Measurements from ENCODE around the gene WNT2B.

WNT2B gene

DNA sequence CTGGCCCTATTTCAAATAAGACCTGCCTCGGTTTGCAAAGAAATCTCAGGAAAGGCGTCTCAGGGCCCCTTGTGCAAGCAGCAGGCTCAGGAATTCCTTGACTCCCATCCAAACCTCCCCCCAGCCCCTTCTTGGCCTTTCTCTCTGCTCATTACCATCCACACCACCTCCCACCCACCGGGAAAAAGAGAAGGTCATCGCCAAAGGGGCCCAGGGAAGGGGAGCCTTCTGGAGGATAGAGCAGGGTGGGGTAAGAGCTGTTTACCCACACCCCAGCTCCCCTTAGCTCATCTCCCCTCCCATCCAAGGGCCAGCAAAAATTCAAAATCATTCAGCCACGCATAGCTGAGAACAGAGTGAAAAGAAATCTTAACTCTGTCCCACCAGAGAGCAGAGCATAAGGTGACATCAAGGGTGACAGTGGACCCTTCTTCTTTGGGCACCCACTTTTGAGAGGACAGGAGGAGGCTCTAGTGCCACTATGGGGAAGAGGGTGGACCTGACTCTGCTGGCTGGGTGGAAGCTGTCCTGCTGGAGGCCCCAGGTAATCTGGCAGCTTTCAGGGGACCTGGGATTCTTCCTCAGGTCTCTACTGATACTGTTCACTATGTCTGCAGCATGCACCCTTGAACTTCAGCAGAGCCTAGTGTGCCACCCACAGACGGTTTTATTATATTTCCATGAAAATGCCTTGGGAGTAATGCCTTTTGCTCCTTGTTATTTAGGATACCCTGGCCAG lies 3.9 kb upstream of the WNT2B start:
- DNase-seq (ENCODE audit: low read depth in 2 of 3, low spot score in 1 of 3), result no peak

DNA sequence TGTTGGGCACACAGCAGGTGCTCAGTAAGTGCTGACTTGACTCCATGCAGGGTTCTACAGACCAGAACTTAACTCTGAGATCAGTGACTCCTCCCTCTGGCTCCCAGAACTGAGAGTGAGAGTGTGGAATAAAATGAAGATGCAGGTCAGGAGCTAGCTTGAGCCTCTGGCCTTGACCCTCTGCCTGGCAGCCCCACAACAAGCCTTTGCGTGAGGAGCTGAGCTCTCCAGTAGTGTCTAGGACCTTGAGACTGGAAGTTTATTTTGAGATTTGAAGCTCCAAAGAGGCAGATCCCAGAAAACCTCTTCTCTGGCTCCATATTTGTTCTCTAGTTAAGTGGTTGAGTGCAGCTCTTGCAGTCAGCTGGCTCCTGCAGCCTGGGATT lies 3.4 kb upstream of the WNT2B start:
- no peak for DNase-seq (ENCODE audit: low read depth in 2 of 3, low spot score in 1 of 3)

DNA sequence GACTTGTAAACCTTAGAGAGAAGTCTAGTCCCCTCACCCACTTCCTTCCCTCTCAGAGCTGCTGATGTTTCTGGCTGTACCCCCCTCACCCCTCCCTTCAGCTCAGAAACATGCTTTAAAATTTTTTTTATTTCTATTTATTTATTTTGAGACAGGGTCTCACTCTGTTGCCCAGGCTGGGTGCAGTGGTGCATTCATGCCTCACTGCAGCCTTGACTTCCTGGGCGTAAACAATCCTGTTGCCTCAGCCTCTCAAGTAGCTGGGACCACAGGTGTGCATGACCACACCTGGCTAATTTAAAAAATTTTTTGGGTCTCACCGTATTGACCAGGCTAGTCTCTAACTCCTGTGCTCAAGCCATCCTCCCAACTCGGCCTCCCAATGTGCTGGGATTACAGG lies 2.9 kb upstream of the WNT2B start:
- DNase-seq (ENCODE audit: low read depth in 2 of 3, low spot score in 1 of 3), result no peak

DNA sequence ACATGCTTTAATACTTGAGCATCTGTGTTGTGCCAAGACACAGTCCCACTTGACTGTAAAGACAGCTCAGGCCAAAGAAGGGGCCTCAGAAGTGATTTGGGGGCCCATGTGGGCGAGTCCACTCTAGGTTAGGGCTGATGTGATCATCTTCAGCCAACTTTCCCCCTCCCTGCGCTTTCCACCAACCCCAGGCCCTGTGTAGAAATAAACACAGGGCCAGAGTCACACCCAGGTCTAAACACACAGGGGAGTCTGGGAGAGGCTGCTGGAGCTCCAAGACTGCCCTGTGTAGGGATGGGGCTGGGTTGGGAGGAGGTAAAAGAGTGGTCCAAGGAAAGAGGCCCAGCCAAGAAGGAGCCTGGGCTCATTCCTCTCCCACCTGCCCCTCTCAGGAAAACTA lies 2.5 kb upstream of the WNT2B start:
- DNase-seq (ENCODE audit: low read depth in 2 of 3, low spot score in 1 of 3), result no peak

DNA sequence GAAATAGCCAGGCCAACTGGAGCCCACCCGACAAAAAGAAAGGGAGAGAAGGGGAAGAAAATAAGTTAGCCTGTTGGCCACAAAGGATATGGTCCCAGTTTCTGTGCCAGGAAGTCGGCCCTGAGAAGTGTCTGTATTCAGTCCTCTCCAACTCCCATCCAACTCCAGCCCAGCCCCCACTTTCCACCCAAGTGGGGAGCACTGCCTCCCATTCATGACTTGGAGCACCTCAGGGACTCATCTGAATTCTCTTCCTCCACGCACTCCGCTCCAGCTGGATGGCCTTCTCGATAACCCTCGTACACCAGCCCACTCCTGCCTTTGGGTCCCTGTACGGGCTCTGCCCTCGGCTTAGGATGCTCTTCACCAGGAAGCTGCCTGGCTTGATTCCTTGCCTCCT lies 2.0 kb upstream of the WNT2B start:
- no peak for DNase-seq (ENCODE audit: low read depth in 2 of 3, low spot score in 1 of 3)

GRCh38 chr1:112507336-112507735 lies 1.4 kb upstream of the WNT2B start:
- no peak for DNase-seq (ENCODE audit: low read depth in 2 of 3, low spot score in 1 of 3)

GRCh38 chr1:112507921-112508277 lies 866 bp upstream of the WNT2B start:
- no peak for DNase-seq (ENCODE audit: low read depth in 2 of 3, low spot score in 1 of 3)

GRCh38 chr1:112509005-112509659 lies 367 bp downstream of the WNT2B start:
- DNase-seq (ENCODE audit: low read depth in 2 of 3, low spot score in 1 of 3), result no peak

DNA sequence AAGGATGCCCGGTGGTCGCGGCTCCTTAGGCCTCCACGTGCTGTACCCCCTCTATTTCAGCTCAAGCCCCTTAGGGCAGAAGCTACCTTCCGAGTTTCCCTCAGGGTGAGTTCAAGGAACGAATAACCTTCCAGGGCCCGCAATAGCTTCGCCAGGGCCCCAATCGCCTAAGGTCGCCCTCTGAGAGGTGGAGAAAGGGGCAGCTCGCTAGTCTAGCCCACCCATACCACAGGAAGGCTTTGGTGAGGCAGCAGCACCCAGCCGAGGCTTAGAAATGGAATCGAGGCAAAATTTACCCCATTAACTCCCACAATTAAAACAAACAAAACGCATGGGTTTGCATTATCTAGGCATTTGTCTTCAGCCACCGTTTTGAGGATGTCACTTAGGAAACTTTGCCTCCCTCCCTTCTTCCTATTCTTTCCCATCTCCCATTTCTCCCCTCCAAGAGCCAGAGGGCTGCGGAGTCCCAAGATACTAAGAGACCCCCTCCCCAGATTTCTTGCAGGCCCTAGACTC lies 954 bp downstream of the WNT2B start:
- DNase-seq (ENCODE audit: low read depth in 2 of 3, low spot score in 1 of 3), result no peak

- DNase-seq (ENCODE audit: low read depth in 2 of 3, low spot score in 1 of 3), result no peak
Measured at GRCh38 chr1:112510340-112510739, 1.6 kb downstream of the WNT2B start.

DNA sequence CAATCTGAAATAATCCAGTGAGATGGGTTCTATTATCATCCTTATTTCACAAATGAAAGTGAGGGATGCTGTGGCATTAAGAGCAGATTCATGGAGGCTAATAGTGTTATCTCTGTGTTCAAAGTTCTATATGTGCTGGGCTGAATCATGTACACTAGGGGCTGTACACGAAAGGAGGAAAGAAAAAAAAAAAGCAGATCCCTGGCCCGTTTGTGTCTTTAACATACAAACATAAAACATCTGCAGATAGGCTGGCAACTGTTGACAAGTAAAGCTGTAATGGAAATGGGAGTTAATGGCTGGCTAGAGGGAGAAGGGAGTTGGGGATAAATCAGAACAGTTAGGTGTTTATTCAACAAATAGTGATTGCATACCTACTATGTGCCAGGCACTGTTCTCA lies 3.1 kb downstream of the WNT2B start:
- no peak for DNase-seq (ENCODE audit: low read depth in 2 of 3, low spot score in 1 of 3)

GRCh38 chr1:112513112-112513870 lies 4.5 kb downstream of the WNT2B start:
- no peak for DNase-seq (ENCODE audit: low read depth in 2 of 3, low spot score in 1 of 3)

- no peak for DNase-seq (ENCODE audit: low read depth in 2 of 3, low spot score in 1 of 3)
Measured at GRCh38 chr1:112514901-112515300, 6.1 kb downstream of the WNT2B start.

DNA sequence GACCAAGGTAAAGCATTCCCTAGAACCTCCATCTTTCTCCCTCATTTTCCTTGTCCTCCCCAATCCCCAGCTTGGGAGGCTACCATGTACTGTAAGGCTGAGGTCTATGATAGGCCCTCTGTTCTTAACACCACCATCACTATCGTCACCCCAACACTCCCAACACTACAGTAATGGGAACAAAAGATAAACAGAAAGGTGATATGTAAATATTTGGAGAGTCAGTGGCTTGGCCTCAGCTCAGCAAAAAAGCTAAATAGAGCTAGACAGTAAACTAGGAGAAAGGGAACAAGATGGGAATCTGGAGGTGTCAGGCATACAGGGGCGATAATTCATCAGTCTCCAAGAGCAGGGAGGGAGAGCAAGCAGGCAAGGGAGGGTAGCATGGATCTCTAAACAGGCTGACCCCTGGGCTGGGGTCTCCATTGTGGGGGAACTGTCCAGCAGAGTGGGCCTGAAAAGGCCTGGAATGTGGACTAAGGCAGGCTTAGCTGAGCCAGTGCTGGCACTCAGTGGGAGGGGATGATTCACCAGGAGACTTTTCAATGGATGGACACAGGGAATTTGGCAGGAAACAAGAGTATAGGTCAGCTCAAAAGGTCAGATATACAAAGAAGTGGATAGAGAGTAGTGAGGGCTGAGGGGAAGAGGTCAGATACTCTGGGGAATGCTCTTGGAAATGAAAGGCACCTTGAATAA lies 6.7 kb downstream of the WNT2B start:
- no peak for DNase-seq (ENCODE audit: low read depth in 2 of 3, low spot score in 1 of 3)

DNA sequence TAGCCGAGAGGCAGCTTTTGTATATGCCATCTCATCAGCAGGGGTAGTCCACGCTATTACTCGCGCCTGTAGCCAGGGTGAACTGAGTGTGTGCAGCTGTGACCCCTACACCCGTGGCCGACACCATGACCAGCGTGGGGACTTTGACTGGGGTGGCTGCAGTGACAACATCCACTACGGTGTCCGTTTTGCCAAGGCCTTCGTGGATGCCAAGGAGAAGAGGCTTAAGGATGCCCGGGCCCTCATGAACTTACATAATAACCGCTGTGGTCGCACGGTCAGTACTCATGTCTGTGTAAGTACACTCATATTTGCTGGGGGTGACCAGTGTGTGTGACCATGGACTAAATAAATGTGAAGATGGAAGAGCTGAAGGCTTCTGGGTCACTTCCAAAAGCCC lies 7.4 kb downstream of the WNT2B start:
- DNase-seq (ENCODE audit: low read depth in 2 of 3, low spot score in 1 of 3), result no peak

DNA sequence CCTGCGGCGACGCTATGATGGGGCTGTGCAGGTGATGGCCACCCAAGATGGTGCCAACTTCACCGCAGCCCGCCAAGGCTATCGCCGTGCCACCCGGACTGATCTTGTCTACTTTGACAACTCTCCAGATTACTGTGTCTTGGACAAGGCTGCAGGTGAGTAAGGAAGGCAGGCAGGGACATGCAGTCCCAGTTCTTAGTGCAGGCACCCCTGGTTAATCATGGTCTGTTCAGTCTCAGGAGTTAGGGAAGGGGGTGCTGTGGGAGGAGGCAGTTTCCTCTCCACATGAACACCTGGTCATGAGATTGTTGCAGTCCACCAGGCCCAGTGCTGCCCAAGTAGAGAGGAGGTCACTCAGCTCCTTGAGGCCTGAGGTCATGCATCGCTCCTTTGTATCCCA lies 8.5 kb downstream of the WNT2B start:
- no peak for DNase-seq (ENCODE audit: low read depth in 2 of 3, low spot score in 1 of 3)

DNA sequence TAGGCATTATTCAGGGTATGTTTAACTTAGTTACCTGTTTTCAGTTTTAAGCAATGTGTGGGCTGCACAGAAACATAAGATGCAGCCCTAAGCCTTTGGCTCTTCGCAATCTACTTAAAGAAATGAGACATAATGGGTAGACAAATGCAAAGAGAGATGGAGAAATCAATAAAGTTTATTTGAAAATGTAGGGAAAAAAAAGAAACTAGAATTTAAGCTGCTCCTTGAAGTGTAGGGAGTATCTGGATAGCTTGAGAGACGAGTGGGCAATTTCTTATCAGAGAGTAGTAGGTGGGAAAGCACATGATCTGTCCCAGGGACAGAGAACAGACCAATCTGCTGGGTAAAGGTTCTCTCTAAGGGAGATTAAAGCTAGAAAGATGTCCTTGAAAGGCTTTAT lies 8.9 kb downstream of the WNT2B start:
- no peak for DNase-seq (ENCODE audit: low read depth in 2 of 3, low spot score in 1 of 3)

- DNase-seq (ENCODE audit: low read depth in 2 of 3, low spot score in 1 of 3), result no peak
Measured at GRCh38 chr1:112518186-112518585, 9.4 kb downstream of the WNT2B start.

- no peak for DNase-seq (ENCODE audit: low read depth in 2 of 3, low spot score in 1 of 3)
Measured at GRCh38 chr1:112520166-112520565, 11.4 kb downstream of the WNT2B start.

DNA sequence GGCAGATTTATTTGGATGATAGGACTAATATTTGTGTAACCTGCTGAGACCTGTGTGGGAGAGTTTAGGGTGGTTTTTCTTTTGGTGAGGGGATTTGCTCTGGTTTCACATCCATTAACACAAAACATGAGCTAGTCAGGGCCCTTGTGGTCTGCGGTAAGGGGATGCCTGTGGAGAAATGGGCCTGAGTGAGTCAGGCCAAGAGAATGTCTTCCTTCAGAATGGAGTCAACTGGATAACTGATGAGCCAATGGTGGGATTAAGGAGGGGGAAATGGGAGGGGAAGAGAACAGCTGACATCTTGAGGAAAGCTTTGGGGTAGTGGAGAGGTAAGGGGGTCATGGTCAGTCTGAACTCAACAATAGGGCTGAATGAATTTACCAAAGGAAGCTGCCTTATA lies 13.9 kb downstream of the WNT2B start:
- no peak for DNase-seq (ENCODE audit: low read depth in 2 of 3, low spot score in 1 of 3)

DNA sequence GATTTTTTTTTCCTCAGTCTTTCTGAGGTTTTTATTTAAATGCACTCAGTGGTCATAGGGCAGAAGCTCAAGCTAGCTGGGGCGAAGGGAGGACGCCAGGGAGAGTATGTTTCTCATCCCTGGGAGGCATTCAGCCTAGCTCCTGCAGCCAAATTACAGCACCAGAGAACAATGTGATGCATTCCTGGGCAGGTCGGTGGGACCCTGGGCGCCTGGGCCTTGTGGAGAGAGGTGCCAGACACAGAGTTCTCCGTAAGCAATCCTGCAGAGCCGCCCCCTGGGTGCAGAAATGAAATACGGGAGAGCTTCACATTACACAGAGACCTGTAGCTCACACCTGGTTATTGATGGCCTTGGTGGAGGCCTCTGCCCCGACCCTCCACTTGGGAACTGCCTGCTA lies 15.5 kb downstream of the WNT2B start:
- DNase-seq (ENCODE audit: low read depth in 2 of 3, low spot score in 1 of 3), result no peak

DNA sequence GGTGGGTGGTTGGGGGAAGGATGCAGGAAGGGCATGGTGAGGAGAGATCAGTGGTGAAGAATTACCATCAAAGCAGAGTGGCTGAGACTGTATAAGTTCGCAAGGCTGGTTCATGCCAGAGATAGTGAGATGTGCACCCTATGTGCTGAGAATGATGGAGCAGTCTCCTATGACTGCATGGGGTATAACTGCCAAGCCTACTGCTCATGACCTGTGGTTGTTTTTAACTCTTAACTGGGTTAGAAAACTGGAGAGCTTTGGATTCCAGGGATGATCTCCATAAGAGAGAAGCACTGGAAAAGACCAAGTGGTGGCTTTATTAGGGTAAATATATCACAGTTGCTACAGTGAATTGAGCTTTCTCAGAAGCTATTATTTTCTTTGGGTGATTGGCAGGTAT lies 16.2 kb downstream of the WNT2B start:
- DNase-seq (ENCODE audit: low read depth in 2 of 3, low spot score in 1 of 3), result no peak

Measured in stimulated activated CD4-positive, alpha-beta T cell treated with anti-CD3 and anti-CD28 coated beads, Interleukin-12 subunit alpha, Interleukin-12 subunit beta, amount 100 ng/mL, for 48 hours (primary cell).